Heart right ventricle (tissue), 16 donors: ENCODE data around the gene SGK1. TPM values are rescaled to one million over a fixed set of nuclear protein-coding genes. Genes with fewer than 3 reads are reported as not detected.
"Not testable (repeated sequence)": the region's sequence is repeated elsewhere in the genome, so short reads cannot be mapped to it uniquely, and the experiment has no call there.

ENCODE experiments used
- ATAC-seq, 8 donors: fragments of 200-7000 bp; cut with Tn5 transposase; one replicate each; pipeline ENCODE4 v1.9.1; 2020; ENCODE audit warnings: mild to moderate bottlenecking in 8 of 8, moderate library complexity in 8 of 8, moderate number of reproducible peaks in 1 of 8
- DNase-seq, 2 donors: peaks; one replicate each; pipeline ENCODE4 v3.0.0-alpha.2; 2020
- H3K27ac ChIP-seq, 10 donors: fragments of 200-600 bp; sonication (generic) in 2 of 10; one replicate each; pipeline versions ENCODE4 v1.5.0 to v1.8.0; 2020 to 2022; ENCODE audit warnings: mild to moderate bottlenecking in 3 of 10
- H3K27me3 ChIP-seq, 7 donors: fragments of 200-600 bp; one replicate each; pipeline ENCODE4 v1.8.0; 2021 to 2022; ENCODE audit warnings: mild to moderate bottlenecking in 2 of 7
- H3K36me3 ChIP-seq, 9 donors: fragments of 200-600 bp; sonication (generic) in 1 of 9; one replicate each; pipeline versions ENCODE4 v1.5.0 to v1.8.0; 2020 to 2022; ENCODE audit warnings: mild to moderate bottlenecking in 2 of 9
- H3K4me1 ChIP-seq, 9 donors: fragments of 200-600 bp; sonication (generic) in 1 of 9; one replicate each; pipeline versions ENCODE4 v1.5.0 to v1.8.0; 2020 to 2022; ENCODE audit warnings: mild to moderate bottlenecking in 4 of 9
- H3K4me3 ChIP-seq, 10 donors: fragments of 200-600 bp; sonication (generic) in 2 of 10; one replicate each; pipeline versions ENCODE4 v1.5.0 to v1.8.0; 2020 to 2022; ENCODE audit warnings: mild to moderate bottlenecking in 7 of 10, moderate library complexity in 2 of 10
- H3K9me3 ChIP-seq, 11 donors: fragments of 200-600 bp in 10 of 11; sonication (generic) in 2 of 11; one replicate each; pipeline versions ENCODE4 v1.5.0 to v1.8.0; 2013 to 2022; ENCODE audit warnings: mild to moderate bottlenecking in 2 of 11, control low read depth in 1 of 11, moderate library complexity in 1 of 11
- WGBS, 2 donors: extraction: QIAGEN DNeasy Blood & Tissue Kit; methylation state at CpG; one replicate each; pipeline ENCODE4 v1.1.7; 2013; ENCODE audit warnings: inconsistent platforms in 1 of 2; 5-methylcytosine and 5-hydroxymethylcytosine counted together
- intact Hi-C, 10 donors: fragments of 100-400 bp; cut with DNase I; formaldehyde crosslinking; loops; one replicate each; pipeline versions ENCODE4 v1.11.1 to v1.14.2; 2022
- polyA plus RNA-seq, 2 donors: library from polyadenylated mRNA; stranded (reverse); fragments of 200-250 nt; gene quantifications; one replicate each; pipeline ENCODE4 v1.2.3, GENCODE V29; 2013
- total RNA-seq, 10 donors: library from RNA; stranded (reverse); fragmentation: NEBNext Ultra II Directional in 3 of 10; extraction: Animal tissue kit (Norgen Biotek cat#: 25700) in 3 of 10; gene quantifications; one replicate each; pipeline versions ENCODE4 v1.2.1 to v1.2.4, GENCODE V29; 2021 to 2023
- TF ChIP-seq, protein P1 (sequence below), 9 donors: fragments of 200-600 bp; sonication (generic) in 2 of 9; IDR thresholded peaks; one replicate each; pipeline versions ENCODE4 v1.5.0 to v1.8.0; 2021 to 2022; ENCODE audit warnings: antibody characterized with exemption in 9 of 9, mild to moderate bottlenecking in 5 of 9, moderate library complexity in 1 of 9
- donor health status: Arrhythmogenic right ventricular cardiomyopathy.
- donor health status: ischemic (EF 13 %, LVEDD 7.1; RV severe dilation, severe dysfunction).
- donor health status: healthy with polysubstance abuse.
- donor health status: DM: no; HTN: yes; CAD: no.
- donor health status: DM: no; HTN: no; CAD: no.
- donor health status: ischemic (EF 25% LVEDD 6.9; RV normal size, moderate dysfunction).
- donor health status: ischemic (EF 25% LVEDD 5.7; RV mildly dilated, moderate dysfunction).
- donor health status: healthy.
- donor health status: DM: yes; HTN: yes; CAD: no.
- donor health status: Ischemic cardiomyopathy.
- donor health status: ischemic (EF 35%, LVEDD 5.7; RV mildly dilated, moderate dysfunction).
- donor health status: nonischemic (EF 11% LVEDD 7.7; RV severe dilation, severe dysfunction).
- donor health status: DM: yes; HTN: yes; CAD: no.
- donor health status: PGD.
- donor health status: ischemic (EF 29% LVEDD 5.4; RV normal size, mild dysfunction).
- donor health status: nonischemic (EF 23%, LVEDD 6.1; RV moderate dilation, normal function).

Gene SGK1
- total and polyA plus RNA-seq, 12 donors: 22.5 to 140 (median 43.6) TPM

DNA sequence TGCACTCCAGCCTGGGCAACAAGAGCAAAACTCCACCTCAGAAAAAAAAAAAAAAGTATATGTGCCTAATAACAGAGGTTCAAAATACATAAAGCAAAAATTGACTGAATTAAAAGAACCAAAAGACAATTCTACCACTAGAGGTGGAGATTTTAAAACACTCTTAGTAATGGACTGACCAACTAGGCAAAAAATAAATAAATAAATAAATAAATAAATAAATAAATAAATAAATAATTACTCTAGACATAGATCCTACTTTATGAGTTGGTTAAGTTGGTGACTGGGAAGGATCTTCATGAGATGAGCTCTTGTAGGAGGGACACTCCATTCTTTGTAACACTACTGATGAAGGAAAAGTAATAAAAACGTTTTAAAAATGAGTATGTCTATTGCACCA lies 113.9 kb downstream of the SGK1 start:
- 83 to 85% methylated on average over 1 of the region's 1 CpG for WGBS, 2 donors
- no peaks in the 10 kb centered on the region for H3K4me1 ChIP-seq
- intact Hi-C loops: no loop called here
- H3K9me3 ChIP-seq: peaks cover 0 to 19% (median 0%) of the 10 kb centered on the region in 11 donors
- ATAC-seq: no peak
- no peaks in the 10 kb centered on the region for H3K27me3 ChIP-seq
- DNase-seq: no peak
- no peak overlapping the region for H3K27ac ChIP-seq
- TF ChIP-seq, protein P1, sequence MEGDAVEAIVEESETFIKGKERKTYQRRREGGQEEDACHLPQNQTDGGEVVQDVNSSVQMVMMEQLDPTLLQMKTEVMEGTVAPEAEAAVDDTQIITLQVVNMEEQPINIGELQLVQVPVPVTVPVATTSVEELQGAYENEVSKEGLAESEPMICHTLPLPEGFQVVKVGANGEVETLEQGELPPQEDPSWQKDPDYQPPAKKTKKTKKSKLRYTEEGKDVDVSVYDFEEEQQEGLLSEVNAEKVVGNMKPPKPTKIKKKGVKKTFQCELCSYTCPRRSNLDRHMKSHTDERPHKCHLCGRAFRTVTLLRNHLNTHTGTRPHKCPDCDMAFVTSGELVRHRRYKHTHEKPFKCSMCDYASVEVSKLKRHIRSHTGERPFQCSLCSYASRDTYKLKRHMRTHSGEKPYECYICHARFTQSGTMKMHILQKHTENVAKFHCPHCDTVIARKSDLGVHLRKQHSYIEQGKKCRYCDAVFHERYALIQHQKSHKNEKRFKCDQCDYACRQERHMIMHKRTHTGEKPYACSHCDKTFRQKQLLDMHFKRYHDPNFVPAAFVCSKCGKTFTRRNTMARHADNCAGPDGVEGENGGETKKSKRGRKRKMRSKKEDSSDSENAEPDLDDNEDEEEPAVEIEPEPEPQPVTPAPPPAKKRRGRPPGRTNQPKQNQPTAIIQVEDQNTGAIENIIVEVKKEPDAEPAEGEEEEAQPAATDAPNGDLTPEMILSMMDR (IDR thresholded peaks at IDR 0.05): no peak
- no peaks in the 10 kb centered on the region for H3K36me3 ChIP-seq
- no peak overlapping the region for H3K4me3 ChIP-seq

DNA sequence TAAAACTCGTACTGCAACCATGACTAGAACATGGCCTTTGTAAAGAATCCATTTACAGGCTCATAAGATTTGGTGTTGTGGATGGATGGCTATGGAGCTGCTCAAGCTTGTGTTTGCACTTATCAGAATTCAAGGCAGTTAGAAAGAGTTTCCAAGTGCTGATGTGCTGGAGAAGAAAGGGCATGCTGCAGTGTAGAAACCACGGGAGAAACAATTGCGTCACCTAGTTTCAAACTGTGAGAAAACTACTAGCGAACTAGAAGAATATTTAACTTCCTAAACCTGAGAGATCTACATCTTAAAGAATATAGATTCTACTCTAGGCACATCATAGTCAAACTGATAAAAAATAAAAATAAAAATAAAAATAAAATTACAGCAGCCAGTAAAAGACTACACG lies 116.2 kb downstream of the SGK1 start:
- no peak overlapping the region for H3K27ac ChIP-seq
- intact Hi-C loops: no loop called here
- no peaks in the 10 kb centered on the region for H3K4me1 ChIP-seq
- DNase-seq (no peak), ATAC-seq (no peak)
- 90 to 92% methylated on average over 5 of the region's 5 CpGs for WGBS, 2 donors
- H3K36me3 ChIP-seq: no peaks in the 10 kb centered on the region
- TF ChIP-seq, protein P1 (IDR thresholded peaks at IDR 0.05): no peak
- no peak overlapping the region for H3K4me3 ChIP-seq
- H3K9me3 ChIP-seq: peaks cover 0 to 19% (median 0%) of the 10 kb centered on the region in 11 donors
- H3K27me3 ChIP-seq: no peaks in the 10 kb centered on the region

DNA sequence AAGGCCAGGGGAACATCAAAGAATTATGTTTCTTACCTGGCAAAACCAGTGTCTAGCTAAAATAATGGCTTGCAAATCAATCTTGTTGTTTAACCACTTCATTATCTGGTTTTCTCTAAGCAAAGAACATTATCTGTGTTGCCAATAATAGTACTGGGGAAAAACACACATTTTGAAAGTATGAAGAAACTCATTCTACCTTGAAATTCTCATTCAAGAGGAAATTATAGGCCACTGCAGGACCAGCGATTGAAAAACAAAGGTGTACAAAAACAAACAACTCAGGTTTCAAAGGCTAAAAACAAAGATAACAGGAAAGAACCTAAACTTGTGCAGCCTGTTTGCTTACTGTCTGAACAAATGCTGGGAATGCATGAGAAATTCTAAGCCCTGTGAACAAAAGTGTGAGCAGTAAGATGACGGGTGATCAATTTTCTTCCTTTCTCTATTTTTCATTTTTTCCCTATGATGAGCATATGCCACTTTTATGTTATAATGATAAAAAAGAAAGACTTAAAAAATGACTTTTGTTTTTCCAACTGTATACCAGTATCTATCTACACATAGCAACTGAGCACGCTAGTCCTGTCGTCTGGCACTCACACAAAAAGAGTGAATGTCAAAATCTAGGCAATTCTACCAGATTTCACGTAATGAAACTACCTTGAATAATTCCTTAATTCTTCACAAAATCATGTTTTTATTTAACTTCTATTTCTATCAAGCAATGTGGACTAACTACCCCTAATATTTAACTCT lies 117.9 kb downstream of the SGK1 start:
- TF ChIP-seq, protein P1 (IDR thresholded peaks at IDR 0.05): no peak

DNA sequence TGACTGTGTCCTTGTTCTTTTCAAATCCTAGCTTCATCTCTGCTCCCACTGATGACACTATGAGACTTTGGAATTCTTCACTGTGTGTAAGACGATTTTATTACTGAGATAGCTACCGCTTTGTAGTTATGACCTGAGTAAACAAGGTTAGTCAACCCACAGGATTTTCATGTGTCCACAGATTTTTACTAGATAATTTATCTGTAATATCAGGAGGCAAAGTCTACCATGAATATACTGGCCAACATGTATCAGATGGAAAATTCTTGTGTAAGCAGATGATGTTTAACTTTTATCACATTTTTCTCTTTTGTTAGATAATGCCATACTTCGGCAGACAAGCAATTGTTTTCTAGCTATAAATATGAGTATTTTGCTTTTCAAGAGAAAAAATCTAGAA lies 119.8 kb downstream of the SGK1 start:
- TF ChIP-seq, protein P1 (IDR thresholded peaks at IDR 0.05): no peak
- Histone ChIP-seq H3K27ac (no peak overlapping the region), H3K9me3 (peaks cover 0 to 2% (median 0%) of the 10 kb centered on the region in 11 donors), H3K4me1 (peaks cover 0 to 6% (median 0%) of the 10 kb centered on the region in 9 donors), H3K27me3 (no peaks in the 10 kb centered on the region), H3K36me3 (no peaks in the 10 kb centered on the region), H3K4me3 (no peak overlapping the region)
- 92 to 95% methylated on average over 3 of the region's 3 CpGs for WGBS, 2 donors
- no peak for DNase-seq
- intact Hi-C loops: no loop called here
- ATAC-seq: no peak

More for the DNA sequence above, 117.9 kb downstream of the SGK1 start:
- intact Hi-C loops: no loop called here
- Histone ChIP-seq H3K36me3 (no peaks in the 10 kb centered on the region), H3K4me3 (no peak overlapping the region), H3K27me3 (no peaks in the 10 kb centered on the region), H3K9me3 (peaks cover 0 to 19% (median 0%) of the 10 kb centered on the region in 11 donors), H3K4me1 (peaks cover 0 to 6% (median 0%) of the 10 kb centered on the region in 9 donors), H3K27ac (no peak overlapping the region)
- DNase-seq: no peak
- no peak for ATAC-seq
- 92% methylated on average over 5 of the region's 5 CpGs for WGBS, 2 donors

DNA sequence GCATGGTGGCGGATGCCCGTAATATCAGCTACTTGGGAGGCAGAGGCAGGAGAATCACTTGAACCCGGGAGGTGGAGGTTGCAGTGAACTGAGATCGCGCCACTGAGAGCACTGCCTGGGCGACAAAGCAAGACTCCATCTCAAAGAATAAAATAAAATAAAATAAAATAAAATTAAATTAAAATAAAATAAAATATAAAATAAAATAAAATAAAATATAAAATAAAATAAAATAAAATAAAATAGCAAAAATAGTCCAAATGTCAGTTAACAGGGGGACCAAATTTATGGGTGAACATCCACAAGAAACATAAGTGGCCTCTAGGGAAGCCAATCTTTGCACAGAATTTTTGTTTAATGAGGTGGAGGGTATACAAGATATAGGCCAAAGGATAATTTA lies 120.2 kb downstream of the SGK1 start:
- H3K4me1 ChIP-seq, intact Hi-C loops: not testable (repeated sequence)
- WGBS, 2 donors: 93% methylated on average over 6 of the region's 6 CpGs

More for the DNA sequence above, 120.2 kb downstream of the SGK1 start:
- not testable (repeated sequence) for DNase-seq, ATAC-seq, H3K36me3 ChIP-seq, H3K4me3 ChIP-seq, H3K27me3 ChIP-seq, H3K27ac ChIP-seq, H3K9me3 ChIP-seq
